Central memory CD8-positive, alpha-beta T cell (primary cell): ENCODE data around the gene FGB.

ENCODE experiments used
- ATAC-seq: fragments of 150-1000 bp; cut with Tn5 transposase; replicated peaks from 2 replicates; pipeline ENCODE4 v1.10.0; 2022; ENCODE audit warnings: mild to moderate bottlenecking, moderate FRiP score, moderate number of reproducible peaks; ENCODE audit not compliant: poor library complexity, severe bottlenecking; ENCODE audit errors: extremely low read depth
- DNase-seq, 2 donors: peaks; one replicate each; pipeline ENCODE4 v3.0.0; 2021; ENCODE audit warnings: low spot score in 2 of 2
- H3K27ac Mint-ChIP-seq: one replicate; pipeline ENCODE4 v1.8.0; 2022; ENCODE audit warnings: low read depth, mild to moderate bottlenecking, moderate library complexity, mixed read lengths
- H3K27me3 Mint-ChIP-seq: one replicate; pipeline ENCODE4 v1.8.0; 2022; ENCODE audit warnings: mixed read lengths
- H3K36me3 Mint-ChIP-seq: one replicate; pipeline ENCODE4 v1.8.0; 2022; ENCODE audit warnings: mild to moderate bottlenecking, moderate library complexity, mixed read lengths; ENCODE audit not compliant: insufficient read depth
- H3K4me1 Mint-ChIP-seq: one replicate; pipeline ENCODE4 v1.8.0; 2022; ENCODE audit warnings: mixed read lengths
- H3K4me3 Mint-ChIP-seq: one replicate; pipeline ENCODE4 v1.8.0; 2022; ENCODE audit warnings: mild to moderate bottlenecking, moderate library complexity, mixed read lengths
- H3K9me3 Mint-ChIP-seq: one replicate; pipeline ENCODE4 v1.8.0; 2022; ENCODE audit warnings: mixed read lengths

Gene FGB

DNA sequence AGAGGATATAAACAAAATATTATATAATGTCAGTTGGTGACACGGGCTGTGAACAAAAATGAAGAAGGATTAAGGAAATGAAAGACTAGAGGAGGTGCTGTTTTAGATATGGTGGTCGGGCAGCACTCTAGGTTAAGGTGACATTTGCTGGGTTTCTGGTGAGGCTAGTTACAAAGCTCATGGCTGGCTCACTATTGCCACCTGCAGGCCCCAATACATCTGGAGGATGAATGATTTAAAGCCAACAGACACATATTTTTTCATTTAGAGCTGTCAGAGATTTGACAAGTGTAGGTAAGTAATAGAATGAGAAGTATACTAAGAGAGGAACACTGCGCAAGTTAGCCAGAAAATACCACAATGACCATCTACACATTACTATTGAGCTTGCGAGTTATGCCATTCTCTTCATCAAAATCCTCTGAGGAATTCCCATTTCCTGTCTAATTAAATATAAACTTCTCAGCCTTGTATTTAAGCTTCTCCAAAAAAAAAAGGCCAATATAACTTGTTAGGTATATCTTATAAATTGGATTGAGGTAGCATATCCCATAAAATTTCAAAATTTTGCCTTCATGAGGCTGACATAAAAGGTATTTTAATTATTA is 56.0 kb downstream of the FGB start:
- Mint-ChIP-seq H3K4me1 (no peaks in the 10 kb centered on the region), H3K4me3 (no peak overlapping the region), H3K27ac (no peak overlapping the region), H3K36me3 (no peaks in the 10 kb centered on the region), H3K27me3 (no peaks in the 10 kb centered on the region), H3K9me3 (no peaks in the 10 kb centered on the region)
- ATAC-seq (peak; percentile 32), DNase-seq (no peak)

DNA sequence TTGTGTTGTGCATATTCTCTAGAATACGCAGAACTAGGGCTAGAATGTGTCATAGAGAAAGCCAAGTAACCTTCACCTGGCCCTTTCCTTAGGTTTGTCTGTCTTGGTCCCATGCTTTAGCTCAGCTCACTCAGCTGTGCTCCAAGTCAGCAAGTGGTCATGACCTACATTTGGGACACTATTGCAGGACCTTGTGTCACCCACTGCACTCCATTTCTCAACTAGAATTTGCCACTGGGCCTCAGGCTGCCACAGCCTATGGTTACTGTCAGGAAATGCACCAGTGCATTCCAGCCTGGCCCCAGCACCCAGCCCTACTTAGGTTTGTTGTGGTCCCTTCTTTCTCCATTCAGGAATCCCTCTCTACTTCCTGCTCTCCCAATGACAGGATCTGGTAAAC is 57.3 kb downstream of the FGB start:
- no peaks in the 10 kb centered on the region for H3K27me3 Mint-ChIP-seq
- no peaks in the 10 kb centered on the region for H3K4me1 Mint-ChIP-seq
- H3K27ac Mint-ChIP-seq = no peak overlapping the region

More for the DNA sequence above, 57.3 kb downstream of the FGB start:
- no peak overlapping the region for H3K4me3 Mint-ChIP-seq
- H3K9me3 Mint-ChIP-seq = no peaks in the 10 kb centered on the region
- H3K36me3 Mint-ChIP-seq = no peaks in the 10 kb centered on the region
- DNase-seq (no peak), ATAC-seq (no peak)
